Measurements from ENCODE around the gene STXBP4. TPM values are rescaled to one million over a fixed set of nuclear protein-coding genes. Genes with fewer than 3 reads are reported as not detected.

Gene STXBP4
- total RNA-seq, 1 donor from 2014 or later = 9.4 TPM

DNA sequence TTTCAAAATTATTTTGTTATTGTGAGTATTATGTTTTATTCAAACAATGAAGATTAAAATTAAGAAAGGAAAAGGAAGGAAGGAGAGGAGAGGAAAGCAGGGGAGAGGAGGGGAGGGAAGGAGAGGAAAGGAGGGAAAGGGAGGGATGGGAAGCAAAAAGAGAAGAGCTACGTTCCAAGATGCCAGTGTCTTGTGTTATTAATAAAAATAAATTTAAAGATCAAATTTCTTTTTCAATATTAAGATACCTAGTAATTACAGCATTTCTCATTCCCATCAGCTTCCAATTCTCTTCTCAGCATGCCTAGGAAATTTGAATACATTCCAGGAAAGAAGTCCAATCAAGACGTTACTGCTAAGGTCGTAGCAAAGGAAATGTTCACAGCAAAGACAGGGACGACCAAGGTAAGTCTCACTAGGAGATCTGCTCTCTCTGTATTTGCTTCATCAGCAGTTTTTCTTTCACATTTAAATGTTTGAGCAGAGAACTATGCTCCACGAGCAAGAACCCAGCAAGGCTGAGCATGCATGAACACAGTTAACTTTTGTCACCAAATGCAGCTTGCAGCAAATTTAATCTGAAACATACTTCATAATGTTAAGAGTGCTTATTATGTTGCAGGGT is 232.9 kb downstream of the STXBP4 start:
- H3K36me3 ChIP-seq (ENCODE audit: control insufficient read depth in 3 of 3, insufficient read depth in 3 of 3, low read length in 3 of 3) = no peaks in the 10 kb centered on the region
- H3K27me3 ChIP-seq (ENCODE audit: control insufficient read depth in 3 of 3, insufficient read depth in 3 of 3, low read length in 3 of 3) = no peaks in the 10 kb centered on the region
- no peaks in the 10 kb centered on the region for H3K4me1 ChIP-seq (ENCODE audit: control insufficient read depth in 3 of 3, insufficient read depth in 3 of 3, low read length in 3 of 3)
- H3K9me3 ChIP-seq (ENCODE audit: control insufficient read depth in 3 of 3, low read length in 3 of 3) = no peaks in the 10 kb centered on the region
- H3K27ac ChIP-seq (ENCODE audit: low read depth, low read length) = no peak overlapping the region
- no peak overlapping the region for H3K9ac ChIP-seq (ENCODE audit: low read depth in 1 of 3, low read length in 3 of 3)
- H3K4me3 ChIP-seq (ENCODE audit: low read length in 3 of 3) = no peak overlapping the region

- no peak overlapping the region for H3K27ac ChIP-seq (ENCODE audit: low read depth, low read length)
- H3K4me3 ChIP-seq (ENCODE audit: low read length in 3 of 3) = no peak overlapping the region
- H3K9ac ChIP-seq (ENCODE audit: low read depth in 1 of 3, low read length in 3 of 3) = no peak overlapping the region
- H3K36me3 ChIP-seq (ENCODE audit: control insufficient read depth in 3 of 3, insufficient read depth in 3 of 3, low read length in 3 of 3) = no peaks in the 10 kb centered on the region
- no peaks in the 10 kb centered on the region for H3K27me3 ChIP-seq (ENCODE audit: control insufficient read depth in 3 of 3, insufficient read depth in 3 of 3, low read length in 3 of 3)
- H3K9me3 ChIP-seq (ENCODE audit: control insufficient read depth in 3 of 3, low read length in 3 of 3) = no peaks in the 10 kb centered on the region
- H3K4me1 ChIP-seq (ENCODE audit: control insufficient read depth in 3 of 3, insufficient read depth in 3 of 3, low read length in 3 of 3) = no peaks in the 10 kb centered on the region
Measured at GRCh38 chr17:55202896-55203295, 234.3 kb downstream of the STXBP4 start.

- no peaks in the 10 kb centered on the region for H3K27me3 ChIP-seq (ENCODE audit: control insufficient read depth in 3 of 3, insufficient read depth in 3 of 3, low read length in 3 of 3)
- no peaks in the 10 kb centered on the region for H3K4me1 ChIP-seq (ENCODE audit: control insufficient read depth in 3 of 3, insufficient read depth in 3 of 3, low read length in 3 of 3)
- H3K36me3 ChIP-seq (ENCODE audit: control insufficient read depth in 3 of 3, insufficient read depth in 3 of 3, low read length in 3 of 3) = no peaks in the 10 kb centered on the region
- H3K4me3 ChIP-seq (ENCODE audit: low read length in 3 of 3) = no peak overlapping the region
- H3K27ac ChIP-seq (ENCODE audit: low read depth, low read length) = no peak overlapping the region
- H3K9ac ChIP-seq (ENCODE audit: low read depth in 1 of 3, low read length in 3 of 3) = no peak overlapping the region
- no peaks in the 10 kb centered on the region for H3K9me3 ChIP-seq (ENCODE audit: control insufficient read depth in 3 of 3, low read length in 3 of 3)
Measured at GRCh38 chr17:55208078-55208812, 239.7 kb downstream of the STXBP4 start.

DNA sequence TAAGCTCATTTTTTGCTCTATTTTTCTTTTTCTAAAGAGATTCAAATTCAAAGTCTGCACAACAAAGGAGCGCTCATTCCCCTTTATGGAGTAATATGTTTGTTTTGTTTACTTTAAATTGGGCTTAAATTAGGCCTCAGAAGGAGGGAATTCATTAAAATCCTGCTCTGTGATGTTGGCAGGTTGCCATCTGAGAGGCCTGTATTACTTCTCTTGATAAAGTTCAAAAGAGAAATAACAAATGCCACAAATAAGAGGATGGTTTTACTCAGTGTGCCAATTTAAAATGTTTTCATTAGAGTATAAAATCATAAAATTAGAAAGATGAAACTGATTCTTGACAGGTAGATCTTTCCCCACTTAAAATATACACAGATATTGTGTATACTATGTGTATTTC is 241.7 kb downstream of the STXBP4 start:
- Histone ChIP-seq H3K9me3 (ENCODE audit: control insufficient read depth in 3 of 3, low read length in 3 of 3) (no peaks in the 10 kb centered on the region), H3K4me1 (ENCODE audit: control insufficient read depth in 3 of 3, insufficient read depth in 3 of 3, low read length in 3 of 3) (no peaks in the 10 kb centered on the region), H3K27me3 (ENCODE audit: control insufficient read depth in 3 of 3, insufficient read depth in 3 of 3, low read length in 3 of 3) (no peaks in the 10 kb centered on the region), H3K27ac (ENCODE audit: low read depth, low read length) (no peak overlapping the region), H3K36me3 (ENCODE audit: control insufficient read depth in 3 of 3, insufficient read depth in 3 of 3, low read length in 3 of 3) (no peaks in the 10 kb centered on the region), H3K9ac (ENCODE audit: low read depth in 1 of 3, low read length in 3 of 3) (no peak overlapping the region), H3K4me3 (ENCODE audit: low read length in 3 of 3) (no peak overlapping the region)

- no peaks in the 10 kb centered on the region for H3K4me1 ChIP-seq (ENCODE audit: control insufficient read depth in 3 of 3, insufficient read depth in 3 of 3, low read length in 3 of 3)
- no peak overlapping the region for H3K27ac ChIP-seq (ENCODE audit: low read depth, low read length)
- H3K27me3 ChIP-seq (ENCODE audit: control insufficient read depth in 3 of 3, insufficient read depth in 3 of 3, low read length in 3 of 3) = no peaks in the 10 kb centered on the region
- no peak overlapping the region for H3K4me3 ChIP-seq (ENCODE audit: low read length in 3 of 3)
- no peak overlapping the region for H3K9ac ChIP-seq (ENCODE audit: low read depth in 1 of 3, low read length in 3 of 3)
- H3K9me3 ChIP-seq (ENCODE audit: control insufficient read depth in 3 of 3, low read length in 3 of 3) = no peaks in the 10 kb centered on the region
- no peaks in the 10 kb centered on the region for H3K36me3 ChIP-seq (ENCODE audit: control insufficient read depth in 3 of 3, insufficient read depth in 3 of 3, low read length in 3 of 3)
Measured at GRCh38 chr17:55212880-55213279, 244.3 kb downstream of the STXBP4 start.

GRCh38 chr17:55215711-55216110 is 247.1 kb downstream of the STXBP4 start:
- no peaks in the 10 kb centered on the region for H3K36me3 ChIP-seq (ENCODE audit: control insufficient read depth in 3 of 3, insufficient read depth in 3 of 3, low read length in 3 of 3)
- no peaks in the 10 kb centered on the region for H3K4me1 ChIP-seq (ENCODE audit: control insufficient read depth in 3 of 3, insufficient read depth in 3 of 3, low read length in 3 of 3)
- no peaks in the 10 kb centered on the region for H3K27me3 ChIP-seq (ENCODE audit: control insufficient read depth in 3 of 3, insufficient read depth in 3 of 3, low read length in 3 of 3)
- no peak overlapping the region for H3K4me3 ChIP-seq (ENCODE audit: low read length in 3 of 3)
- H3K9ac ChIP-seq (ENCODE audit: low read depth in 1 of 3, low read length in 3 of 3) = no peak overlapping the region
- H3K27ac ChIP-seq (ENCODE audit: low read depth, low read length) = no peak overlapping the region
- H3K9me3 ChIP-seq (ENCODE audit: control insufficient read depth in 3 of 3, low read length in 3 of 3) = no peaks in the 10 kb centered on the region

DNA sequence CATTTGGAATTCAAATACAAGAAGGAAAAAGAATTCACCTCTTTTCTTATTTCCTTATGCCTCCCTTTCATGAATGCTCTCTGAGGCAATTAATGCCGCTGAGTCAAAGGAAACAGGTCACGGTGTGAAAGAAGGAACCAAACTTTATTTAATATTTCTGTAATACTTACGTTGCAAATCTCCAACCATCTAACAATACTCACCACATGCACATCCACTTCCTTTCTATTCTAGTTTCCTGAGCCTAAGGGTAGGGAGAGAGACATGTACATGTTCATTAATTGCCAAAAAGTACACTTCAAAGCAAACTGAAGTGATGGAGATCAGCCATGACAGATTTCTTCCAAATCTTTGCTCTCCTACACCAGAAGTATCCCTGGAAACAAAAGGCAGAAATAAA is 248.3 kb downstream of the STXBP4 start:
- no peaks in the 10 kb centered on the region for H3K27me3 ChIP-seq (ENCODE audit: control insufficient read depth in 3 of 3, insufficient read depth in 3 of 3, low read length in 3 of 3)

DNA sequence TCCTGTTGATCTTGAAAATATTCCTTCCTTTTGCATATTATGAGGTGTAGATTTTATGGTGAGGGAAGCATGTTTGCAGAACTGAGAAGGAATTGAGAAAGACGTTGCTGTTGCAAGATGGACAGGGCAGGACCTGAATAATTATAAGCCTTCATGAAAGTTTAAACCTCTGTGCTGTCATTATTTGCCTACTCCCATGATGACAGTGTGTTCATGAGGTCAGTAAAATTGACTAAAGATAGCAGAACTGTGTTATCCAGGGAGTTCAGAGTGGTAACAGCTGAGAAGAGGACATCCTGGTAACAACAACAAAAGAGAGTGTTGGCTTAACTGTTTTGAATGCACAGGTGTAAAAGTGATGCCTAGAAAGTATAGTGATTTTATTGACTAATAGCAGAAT is 250.9 kb downstream of the STXBP4 start:
- H3K27me3 ChIP-seq (ENCODE audit: control insufficient read depth in 3 of 3, insufficient read depth in 3 of 3, low read length in 3 of 3) = no peaks in the 10 kb centered on the region
- H3K27ac ChIP-seq (ENCODE audit: low read depth, low read length) = no peak overlapping the region
- no peaks in the 10 kb centered on the region for H3K4me1 ChIP-seq (ENCODE audit: control insufficient read depth in 3 of 3, insufficient read depth in 3 of 3, low read length in 3 of 3)
- no peaks in the 10 kb centered on the region for H3K9me3 ChIP-seq (ENCODE audit: control insufficient read depth in 3 of 3, low read length in 3 of 3)
- no peak overlapping the region for H3K4me3 ChIP-seq (ENCODE audit: low read length in 3 of 3)
- no peak overlapping the region for H3K9ac ChIP-seq (ENCODE audit: low read depth in 1 of 3, low read length in 3 of 3)
- no peaks in the 10 kb centered on the region for H3K36me3 ChIP-seq (ENCODE audit: control insufficient read depth in 3 of 3, insufficient read depth in 3 of 3, low read length in 3 of 3)

More for the DNA sequence above, 248.3 kb downstream of the STXBP4 start:
- Histone ChIP-seq H3K9me3 (ENCODE audit: control insufficient read depth in 3 of 3, low read length in 3 of 3) (no peaks in the 10 kb centered on the region), H3K27ac (ENCODE audit: low read depth, low read length) (no peak overlapping the region), H3K4me1 (ENCODE audit: control insufficient read depth in 3 of 3, insufficient read depth in 3 of 3, low read length in 3 of 3) (no peaks in the 10 kb centered on the region), H3K4me3 (ENCODE audit: low read length in 3 of 3) (no peak overlapping the region), H3K36me3 (ENCODE audit: control insufficient read depth in 3 of 3, insufficient read depth in 3 of 3, low read length in 3 of 3) (no peaks in the 10 kb centered on the region), H3K9ac (ENCODE audit: low read depth in 1 of 3, low read length in 3 of 3) (no peak overlapping the region)

DNA sequence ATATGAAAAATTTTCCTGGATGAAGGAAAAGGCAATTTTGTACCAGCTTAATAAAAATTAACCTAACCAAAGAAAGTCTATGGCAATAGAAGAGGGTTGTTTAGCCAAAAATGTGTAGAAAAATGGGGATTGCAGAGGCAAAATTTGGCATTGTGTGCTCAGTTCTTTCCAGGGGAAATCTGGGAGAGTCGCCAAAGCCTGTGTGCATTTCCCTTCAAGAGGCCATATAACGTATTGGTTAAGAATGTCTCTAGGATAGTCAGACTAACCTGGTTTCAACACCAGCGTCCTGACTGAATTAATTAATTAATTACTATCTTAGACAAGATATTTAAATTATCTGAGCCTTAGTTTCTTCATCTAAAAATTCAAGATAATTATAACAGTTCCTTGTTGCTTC is 251.4 kb downstream of the STXBP4 start:
- Histone ChIP-seq H3K36me3 (ENCODE audit: control insufficient read depth in 3 of 3, insufficient read depth in 3 of 3, low read length in 3 of 3) (no peaks in the 10 kb centered on the region), H3K9me3 (ENCODE audit: control insufficient read depth in 3 of 3, low read length in 3 of 3) (no peaks in the 10 kb centered on the region), H3K9ac (ENCODE audit: low read depth in 1 of 3, low read length in 3 of 3) (no peak overlapping the region), H3K4me1 (ENCODE audit: control insufficient read depth in 3 of 3, insufficient read depth in 3 of 3, low read length in 3 of 3) (no peaks in the 10 kb centered on the region), H3K27ac (ENCODE audit: low read depth, low read length) (no peak overlapping the region), H3K4me3 (ENCODE audit: low read length in 3 of 3) (no peak overlapping the region), H3K27me3 (ENCODE audit: control insufficient read depth in 3 of 3, insufficient read depth in 3 of 3, low read length in 3 of 3) (no peaks in the 10 kb centered on the region)

Data from skeletal muscle tissue (tissue), 4 donors.